Glutamatergic neuron (in vitro differentiated cells): ENCODE measurements around the gene ANKS6. TPM values are rescaled to one million over a fixed set of nuclear protein-coding genes. Genes with fewer than 3 reads are reported as not detected.

Source experiments
- DNase-seq: peaks from one replicate; pipeline ENCODE4 v3.0.0; 2022
- H3K27ac Mint-ChIP-seq: one replicate; pipeline ENCODE4 v1.8.0; 2020; ENCODE audit warnings: mild to moderate bottlenecking, mixed read lengths, inconsistent platforms; ENCODE audit not compliant: unreplicated experiment
- H3K27me3 Mint-ChIP-seq: one replicate; pipeline ENCODE4 v1.8.0; 2020; ENCODE audit warnings: mild to moderate bottlenecking, moderate library complexity, mixed read lengths, inconsistent platforms; ENCODE audit not compliant: unreplicated experiment
- H3K36me3 Mint-ChIP-seq: one replicate; pipeline ENCODE4 v1.8.0; 2020; ENCODE audit warnings: mild to moderate bottlenecking, mixed read lengths, inconsistent platforms; ENCODE audit not compliant: unreplicated experiment
- H3K4me1 Mint-ChIP-seq: one replicate; pipeline ENCODE4 v1.8.0; 2020; ENCODE audit warnings: mild to moderate bottlenecking, low read depth, mixed read lengths, inconsistent platforms; ENCODE audit not compliant: unreplicated experiment
- H3K4me3 Mint-ChIP-seq: one replicate; pipeline ENCODE4 v1.8.0; 2020; ENCODE audit warnings: mild to moderate bottlenecking, mixed read lengths, inconsistent platforms; ENCODE audit not compliant: unreplicated experiment
- H3K9me3 Mint-ChIP-seq: one replicate; pipeline ENCODE4 v1.8.0; 2020; ENCODE audit warnings: mild to moderate bottlenecking, moderate library complexity, mixed read lengths, inconsistent platforms; ENCODE audit not compliant: unreplicated experiment
- total RNA-seq: library from RNA; stranded (reverse); fragmentation: NEBNext Ultra II Directional; extraction: Animal tissue kit (Norgen Biotek cat#: 25700); gene quantifications from one replicate; pipeline ENCODE4 v1.2.1, GENCODE V29; 2021; ENCODE audit not compliant: unreplicated experiment
- TF ChIP-seq, protein P1 (sequence below): fragments of 200-600 bp; sonication (generic); IDR thresholded peaks from one replicate; pipeline ENCODE4 v1.5.0; 2021; ENCODE audit not compliant: partially characterized antibody, unreplicated experiment

Gene ANKS6
- total RNA-seq, 1 donor from 2014 or later: 15.9 TPM

DNA sequence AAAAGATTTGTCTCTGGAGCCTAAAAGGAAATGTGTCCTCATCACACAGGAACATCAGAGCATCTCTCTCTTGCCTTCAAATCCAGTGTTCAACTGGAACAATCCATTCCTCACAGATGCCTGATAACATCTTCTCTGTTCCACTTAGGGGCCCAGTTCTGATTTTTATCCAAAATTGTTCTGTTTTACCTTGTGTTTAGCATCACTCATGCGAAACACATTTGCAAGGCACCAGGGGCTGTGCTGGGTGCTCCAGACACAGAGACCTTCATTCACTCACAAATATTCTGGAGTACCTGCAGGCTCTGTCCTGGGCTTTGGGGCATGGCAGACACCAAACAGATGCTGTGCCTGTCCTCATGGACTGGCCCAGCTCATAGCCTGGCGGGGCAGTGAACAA lies 101.4 kb downstream of the ANKS6 start:
- H3K36me3 Mint-ChIP-seq: peaks cover 4% of the 10 kb centered on the region
- peaks cover 2% of the 10 kb centered on the region for H3K9me3 Mint-ChIP-seq
- no peak overlapping the region for H3K4me3 Mint-ChIP-seq
- no peak for DNase-seq
- no peak overlapping the region for H3K27ac Mint-ChIP-seq
- H3K4me1 Mint-ChIP-seq: peaks cover 29% of the 10 kb centered on the region
- TF ChIP-seq, protein P1, sequence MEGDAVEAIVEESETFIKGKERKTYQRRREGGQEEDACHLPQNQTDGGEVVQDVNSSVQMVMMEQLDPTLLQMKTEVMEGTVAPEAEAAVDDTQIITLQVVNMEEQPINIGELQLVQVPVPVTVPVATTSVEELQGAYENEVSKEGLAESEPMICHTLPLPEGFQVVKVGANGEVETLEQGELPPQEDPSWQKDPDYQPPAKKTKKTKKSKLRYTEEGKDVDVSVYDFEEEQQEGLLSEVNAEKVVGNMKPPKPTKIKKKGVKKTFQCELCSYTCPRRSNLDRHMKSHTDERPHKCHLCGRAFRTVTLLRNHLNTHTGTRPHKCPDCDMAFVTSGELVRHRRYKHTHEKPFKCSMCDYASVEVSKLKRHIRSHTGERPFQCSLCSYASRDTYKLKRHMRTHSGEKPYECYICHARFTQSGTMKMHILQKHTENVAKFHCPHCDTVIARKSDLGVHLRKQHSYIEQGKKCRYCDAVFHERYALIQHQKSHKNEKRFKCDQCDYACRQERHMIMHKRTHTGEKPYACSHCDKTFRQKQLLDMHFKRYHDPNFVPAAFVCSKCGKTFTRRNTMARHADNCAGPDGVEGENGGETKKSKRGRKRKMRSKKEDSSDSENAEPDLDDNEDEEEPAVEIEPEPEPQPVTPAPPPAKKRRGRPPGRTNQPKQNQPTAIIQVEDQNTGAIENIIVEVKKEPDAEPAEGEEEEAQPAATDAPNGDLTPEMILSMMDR: no peak
- no peaks in the 10 kb centered on the region for H3K27me3 Mint-ChIP-seq

GRCh38 chr9:98692392-98692791 lies 104.0 kb downstream of the ANKS6 start:
- TF ChIP-seq, protein P1: no peak
- no peak overlapping the region for H3K4me3 Mint-ChIP-seq
- peaks cover 25% of the 10 kb centered on the region for H3K4me1 Mint-ChIP-seq
- peaks cover 4% of the 10 kb centered on the region for H3K36me3 Mint-ChIP-seq
- peaks cover 2% of the 10 kb centered on the region for H3K9me3 Mint-ChIP-seq
- no peak for DNase-seq
- no peaks in the 10 kb centered on the region for H3K27me3 Mint-ChIP-seq
- no peak overlapping the region for H3K27ac Mint-ChIP-seq

DNA sequence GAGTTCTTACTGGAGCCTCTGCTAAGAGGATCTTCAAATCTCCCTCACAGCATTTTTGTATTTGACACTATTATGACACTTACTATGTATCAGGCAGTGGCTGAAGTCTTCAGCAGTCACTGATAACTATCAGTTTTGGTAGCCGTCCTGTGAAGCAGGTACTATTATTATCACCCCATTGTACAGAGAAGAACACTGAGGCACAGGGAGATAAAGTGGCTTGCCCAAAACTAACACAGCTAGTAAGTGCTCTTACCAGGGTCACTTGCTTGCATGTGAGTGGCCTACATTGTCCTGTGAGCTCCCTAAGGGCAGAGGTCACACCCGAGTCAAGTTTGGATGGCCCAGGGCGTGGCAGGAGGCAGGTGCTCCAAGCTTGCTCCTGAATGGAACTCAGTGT lies 104.5 kb downstream of the ANKS6 start:
- H3K9me3 Mint-ChIP-seq: peaks cover 2% of the 10 kb centered on the region
- H3K27ac Mint-ChIP-seq: no peak overlapping the region
- peaks cover 25% of the 10 kb centered on the region for H3K4me1 Mint-ChIP-seq
- peaks cover under 1% of the 10 kb centered on the region for H3K27me3 Mint-ChIP-seq
- no peak for DNase-seq
- no peak overlapping the region for H3K4me3 Mint-ChIP-seq
- TF ChIP-seq, protein P1: no peak
- H3K36me3 Mint-ChIP-seq: peaks cover 4% of the 10 kb centered on the region

GRCh38 chr9:98690686-98691085 lies 105.7 kb downstream of the ANKS6 start:
- Mint-ChIP-seq H3K27me3 (peaks cover 4% of the 10 kb centered on the region), H3K4me1 (peaks cover 23% of the 10 kb centered on the region), H3K27ac (no peak overlapping the region), H3K36me3 (no peaks in the 10 kb centered on the region), H3K9me3 (peaks cover 5% of the 10 kb centered on the region), H3K4me3 (no peak overlapping the region)
- TF ChIP-seq, protein P1: no peak
- DNase-seq: no peak

- TF ChIP-seq, protein P1: no peak
- H3K9me3 Mint-ChIP-seq: peaks cover 4% of the 10 kb centered on the region
Observed at GRCh38 chr9:98688710-98689495, 107.5 kb downstream of the ANKS6 start.

More at GRCh38 chr9:98688710-98689495, 107.5 kb downstream of the ANKS6 start:
- Mint-ChIP-seq H3K27me3 (peaks cover 4% of the 10 kb centered on the region), H3K4me1 (peaks cover 14% of the 10 kb centered on the region), H3K4me3 (no peak overlapping the region), H3K36me3 (no peaks in the 10 kb centered on the region), H3K27ac (no peak overlapping the region)
- DNase-seq: no peak
